Measurements from ENCODE around the gene ZNF484. TPM values are rescaled to one million over a fixed set of nuclear protein-coding genes. Genes with fewer than 3 reads are reported as not detected.

The ZNF484 gene
- total RNA-seq (2014; rRNA removed) (3.8 and 3.9 TPM in 2 replicates), Bru-seq, nascent RNA (percentile 61 among the genes with signal in this experiment), BruChase-seq, experiment 1, labeled RNA remaining after a 6-hour chase (percentile 62 among the genes with signal in this experiment), BruChase-seq, experiment 2, labeled RNA remaining after a 2-hour chase (percentile 62 among the genes with signal in this experiment)
- long read RNA-seq, full-length matches to known transcripts, result 1 of 6 reads
- long read RNA-seq, partial matches to known transcripts, result 1 of 6 reads
- long read RNA-seq, other reads (novel, unspliced or antisense), result 4 of 6 reads

DNA sequence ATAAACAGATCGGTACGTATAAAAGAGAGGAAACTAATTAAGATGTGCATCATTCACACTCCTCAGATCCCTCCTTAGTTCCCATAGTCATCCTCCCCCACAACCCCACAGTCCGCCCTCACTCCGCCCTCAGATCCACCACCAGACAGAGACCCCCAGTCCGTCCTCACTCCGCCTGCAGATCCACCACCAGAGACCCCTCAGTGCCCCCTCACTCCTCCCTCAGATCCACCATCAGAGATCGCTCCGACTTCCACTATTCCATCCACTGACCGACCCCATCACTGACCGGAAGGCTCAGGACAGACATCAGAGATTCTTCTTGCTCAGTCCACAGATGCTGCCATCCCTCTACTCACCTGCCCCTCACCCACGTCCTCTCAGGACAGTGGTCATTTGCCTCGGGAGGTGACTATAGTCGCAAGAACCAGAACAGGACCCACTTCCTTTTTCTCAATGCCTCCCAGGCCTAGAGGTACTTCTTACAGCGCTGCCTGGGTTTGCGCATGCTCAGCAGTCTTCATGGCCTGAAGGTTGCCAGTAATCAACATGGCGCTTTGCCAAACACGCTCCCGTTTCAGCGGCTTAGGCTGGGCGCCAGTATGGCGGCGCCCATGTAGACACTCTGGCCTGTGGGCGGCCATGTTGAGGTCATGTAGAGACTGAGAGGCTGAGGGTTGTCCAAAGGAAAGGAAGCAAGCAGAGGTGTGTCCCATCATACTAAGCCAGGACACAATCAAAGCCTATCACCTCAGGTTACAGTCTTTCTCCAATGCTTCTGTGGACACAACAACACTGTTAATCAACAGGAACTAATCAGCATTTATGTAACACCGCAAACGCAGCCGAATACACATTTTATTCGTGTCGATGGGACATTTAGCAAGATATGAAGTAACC is at the start of gene ZNF484:
TSS of gene ZNF484 (minus strand) at position 508 of the 900 bp plus-strand sequence. CDS start 3,009 bp downstream, outside the sequence.
- Histone ChIP-seq H3K27ac (ENCODE audit: low read length) (0 out of 2 replicates have a peak within 1 kb of the TSS, but pooled peaks have one; percentile 24), H3F3A (ENCODE audit: low read length, unreplicated experiment) (no peaks in the 10 kb centered on the region), H3K4me2 (ENCODE audit: low read length) (peak within 1 kb of the TSS; percentile 92), H3K4me1 (ENCODE audit: insufficient read depth, low read length) (peaks cover 12% of the 10 kb centered on the region; the same call in 1 of the 2 replicates), H3K27me3 (ENCODE audit: low read length) (no peaks in the 10 kb centered on the region), H2AFZ (ENCODE audit: low read length) (peak within 1 kb of the TSS; percentile 97), H3K36me3 (ENCODE audit: low read depth, low read length) (no peaks in the 10 kb centered on the region), H3K9me3 (ENCODE audit: low read length) (no peaks in the 10 kb centered on the region), H3K79me2 (ENCODE audit: low read length) (peaks cover 33% of the 10 kb centered on the region), H4K20me1 (ENCODE audit: low read length) (no peaks in the 10 kb centered on the region), H3K9ac (ENCODE audit: low read length) (peak within 1 kb of the TSS; percentile 76), H3K4me3 (ENCODE audit: low read length) (peak within 1 kb of the TSS; percentile 96), H3K9me2 (replicated peaks; ENCODE audit: low read length) (no peaks in the 10 kb centered on the region)
- ATAC-seq, result peak; percentile 99
- no TSS peak for BruUV-seq (replicated peaks)
- POLR2A ChIA-PET (ENCODE audit: unreplicated experiment), result no interaction called here
- CTCF ChIA-PET, result no interaction called here
- intact Hi-C loops (cut with micrococcal nuclease), result loop anchor here (5.0 to 10.0 kb wide), 2 partner anchors 80 to 217 kb away; partner anchors contain the start of gene CARD19
- TF ChIP-seq EZH2 (IDR thresholded peaks at IDR 0.05; ENCODE audit: low read length, unreplicated experiment), result no peak
- no peak for TF ChIP-seq EZH2phosphoT487 (IDR thresholded peaks at IDR 0.05; ENCODE audit: borderline replicate concordance, low read length)
- no peak for TF ChIP-seq CTCF (conservative IDR thresholded peaks at IDR 0.05; ENCODE audit: low read depth, low read length)
- peak; percentile 98 for DNase-seq

- DNase-seq (no peak), ATAC-seq (no peak)
- H3K36me3 ChIP-seq (ENCODE audit: low read depth, low read length), result no peaks in the 10 kb centered on the region
- BruUV-seq (replicated peaks), result no TSS peak
- H3K4me1 ChIP-seq (ENCODE audit: insufficient read depth, low read length), result no peaks in the 10 kb centered on the region
- H3K9ac ChIP-seq (ENCODE audit: low read length), result no peak overlapping the region
- H3K27ac ChIP-seq (ENCODE audit: low read length), result no peak overlapping the region
- no peak overlapping the region for H3K4me3 ChIP-seq (ENCODE audit: low read length)
- ChIA-PET CTCF (no interaction called here), POLR2A (ENCODE audit: unreplicated experiment) (no interaction called here)
- no peak overlapping the region for H3K4me2 ChIP-seq (ENCODE audit: low read length)
- H3K9me3 ChIP-seq (ENCODE audit: low read length), result no peaks in the 10 kb centered on the region
- H3K27me3 ChIP-seq (ENCODE audit: low read length), result no peaks in the 10 kb centered on the region
- H3K9me2 ChIP-seq (replicated peaks; ENCODE audit: low read length), result no peaks in the 10 kb centered on the region
- TF ChIP-seq EZH2 (IDR thresholded peaks at IDR 0.05; ENCODE audit: low read length, unreplicated experiment) (no peak), CTCF (conservative IDR thresholded peaks at IDR 0.05; ENCODE audit: low read depth, low read length) (no peak), EZH2phosphoT487 (IDR thresholded peaks at IDR 0.05; ENCODE audit: borderline replicate concordance, low read length) (no peak)
- no peaks in the 10 kb centered on the region for H4K20me1 ChIP-seq (ENCODE audit: low read length)
- H3F3A ChIP-seq (ENCODE audit: low read length, unreplicated experiment), result no peaks in the 10 kb centered on the region
- intact Hi-C loops (cut with micrococcal nuclease), result no loop called here
- H3K79me2 ChIP-seq (ENCODE audit: low read length), result no peaks in the 10 kb centered on the region
- no peak overlapping the region for H2AFZ ChIP-seq (ENCODE audit: low read length)
These were observed 42.6 kb upstream of the ZNF484 start for GRCh38 chr9:92920437-92920836.
